CD8-positive, alpha-beta memory T cell (primary cell): ENCODE measurements around the gene SPSB2. TPM values are rescaled to one million over a fixed set of nuclear protein-coding genes. Genes with fewer than 3 reads are reported as not detected.

Source experiments
- CTCF ChIA-PET: fragments of 350-600 bp; sonication (Branson Sonifier 250); formaldehyde crosslinking; loops from one replicate; lab custom pipeline; 2021; ENCODE audit warnings: antibody characterized with exemption; lab: Charles Lee
- POLR2A ChIA-PET: fragments of 350-600 bp; sonication (Branson Sonifier 250); formaldehyde crosslinking; loops from one replicate; lab custom pipeline; 2021; ENCODE audit warnings: antibody characterized with exemption; lab: Charles Lee
- DNase-seq, 5 donors: peaks; one replicate each; pipeline versions ENCODE4 v3.0.0 to v3.0.0-alpha.2; 2020 to 2022; ENCODE audit warnings: mixed read lengths in 1 of 5
- H3K27ac ChIP-seq: one replicate; pipeline ENCODE4 v1.7.0; 2013; ENCODE audit warnings: low read depth, mild to moderate bottlenecking, low read length, moderate library complexity
- H3K27me3 ChIP-seq: 2 replicates; pipeline ENCODE4 v1.7.0; 2013; ENCODE audit warnings: low read length, mild to moderate bottlenecking; ENCODE audit not compliant: insufficient read depth, poor library complexity, severe bottlenecking
- H3K36me3 ChIP-seq: 2 replicates; pipeline ENCODE4 v1.7.0; 2013; ENCODE audit warnings: mild to moderate bottlenecking, low read length, moderate library complexity; ENCODE audit not compliant: insufficient read depth
- H3K4me1 ChIP-seq: 2 replicates; pipeline ENCODE4 v1.7.0; 2013; ENCODE audit warnings: mild to moderate bottlenecking, low read length, moderate library complexity; ENCODE audit not compliant: insufficient read depth
- H3K4me3 ChIP-seq: 2 replicates; pipeline ENCODE4 v1.7.0; 2013; ENCODE audit warnings: mild to moderate bottlenecking, low read length
- H3K9me3 ChIP-seq: 2 replicates; pipeline ENCODE4 v1.7.0; 2013; ENCODE audit warnings: mild to moderate bottlenecking, low read length
- H3K27ac Mint-ChIP-seq, 8 donors: one replicate each; pipeline ENCODE4 v1.8.0; 2020 to 2021; ENCODE audit warnings: mixed read lengths in 8 of 8, mild to moderate bottlenecking in 6 of 8, inconsistent platforms in 3 of 8, moderate library complexity in 3 of 8
- H3K27me3 Mint-ChIP-seq, 2 donors: one replicate each; pipeline ENCODE4 v1.8.0; 2020 to 2021; ENCODE audit warnings: mixed read lengths in 2 of 2, mild to moderate bottlenecking in 1 of 2, moderate library complexity in 1 of 2
- H3K36me3 Mint-ChIP-seq, 3 donors: one replicate each; pipeline ENCODE4 v1.8.0; 2020 to 2021; ENCODE audit warnings: mixed read lengths in 3 of 3, inconsistent platforms in 1 of 3, mild to moderate bottlenecking in 1 of 3
- H3K4me1 Mint-ChIP-seq, 3 donors: one replicate each; pipeline ENCODE4 v1.8.0; 2020 to 2021; ENCODE audit warnings: mixed read lengths in 3 of 3, inconsistent platforms in 1 of 3, mild to moderate bottlenecking in 1 of 3
- H3K4me3 Mint-ChIP-seq, 7 donors: one replicate each; pipeline ENCODE4 v1.8.0; 2020 to 2021; ENCODE audit warnings: mixed read lengths in 7 of 7, mild to moderate bottlenecking in 6 of 7, moderate library complexity in 4 of 7, inconsistent platforms in 2 of 7
- H3K9me3 Mint-ChIP-seq, 5 donors: one replicate each; pipeline ENCODE4 v1.8.0; 2020 to 2022; ENCODE audit warnings: mixed read lengths in 5 of 5, mild to moderate bottlenecking in 3 of 5, moderate library complexity in 2 of 5, inconsistent platforms in 1 of 5
- polyA plus RNA-seq: library from polyadenylated mRNA; unstranded; fragments of 300-500 nt; fragmentation: Illumina TruSeq; gene quantifications from one replicate; pipeline ENCODE4 v1.2.3, GENCODE V29; 2021
- total RNA-seq, 2 experiments: library from RNA; stranded (reverse); gene quantifications; one replicate each; pipeline ENCODE4 v1.2.3, GENCODE V29; 2021

The SPSB2 gene
- total and polyA plus RNA-seq, 3 experiments from 2014 or later = 7.7 to 11.4 (median 8.1) TPM

- Mint-ChIP-seq H3K4me3 (peak overlapping the region in 2 of 7 donors; percentile 27 to 29), H3K9me3 (no peaks in the 10 kb centered on the region), H3K4me1 (peaks cover 5 to 15% (median 5%) of the 10 kb centered on the region in 3 donors), H3K27me3 (no peaks in the 10 kb centered on the region), H3K36me3 (peaks cover 0 to 23% (median 1%) of the 10 kb centered on the region in 3 donors), H3K27ac (peak overlapping the region in 3 of 8 donors; percentile 5 to 72 (median 43))
- Histone ChIP-seq H3K4me1 (no peaks in the 10 kb centered on the region), H3K9me3 (no peaks in the 10 kb centered on the region), H3K27me3 (no peaks in the 10 kb centered on the region), H3K36me3 (no peaks in the 10 kb centered on the region), H3K27ac (no peak overlapping the region), H3K4me3 (no peak overlapping the region)
- CTCF ChIA-PET = interaction anchor here (1.3 to 12.8 kb wide), 2 partner anchors 14 to 44 kb away, joined by 3 to 91 read pairs; no protein-coding TSS in a partner anchor
- POLR2A ChIA-PET = no interaction called here
- no peak for DNase-seq
Observed at GRCh38 chr12:6847676-6848075, 25.4 kb downstream of the SPSB2 start.

GRCh38 chr12:6846316-6846869, 26.7 kb downstream of the SPSB2 start:
- H3K27ac ChIP-seq = no peak overlapping the region
- no peaks in the 10 kb centered on the region for H3K36me3 ChIP-seq
- no peak for DNase-seq
- Mint-ChIP-seq H3K36me3 (peaks cover 0 to 15% (median 1%) of the 10 kb centered on the region in 3 donors), H3K4me3 (no peak overlapping the region), H3K9me3 (no peaks in the 10 kb centered on the region), H3K27me3 (no peaks in the 10 kb centered on the region), H3K27ac (peak overlapping the region in 2 of 8 donors; percentile 33 to 37), H3K4me1 (peaks cover 3 to 12% (median 5%) of the 10 kb centered on the region in 3 donors)
- ChIA-PET POLR2A (no interaction called here), CTCF (interaction anchor here (1.2 to 12.8 kb wide), 2 partner anchors 13 to 23 kb away, joined by 3 to 91 read pairs; no protein-coding TSS in a partner anchor)
- no peaks in the 10 kb centered on the region for H3K4me1 ChIP-seq
- H3K9me3 ChIP-seq = no peaks in the 10 kb centered on the region
- no peaks in the 10 kb centered on the region for H3K27me3 ChIP-seq
- H3K4me3 ChIP-seq = no peak overlapping the region

DNA sequence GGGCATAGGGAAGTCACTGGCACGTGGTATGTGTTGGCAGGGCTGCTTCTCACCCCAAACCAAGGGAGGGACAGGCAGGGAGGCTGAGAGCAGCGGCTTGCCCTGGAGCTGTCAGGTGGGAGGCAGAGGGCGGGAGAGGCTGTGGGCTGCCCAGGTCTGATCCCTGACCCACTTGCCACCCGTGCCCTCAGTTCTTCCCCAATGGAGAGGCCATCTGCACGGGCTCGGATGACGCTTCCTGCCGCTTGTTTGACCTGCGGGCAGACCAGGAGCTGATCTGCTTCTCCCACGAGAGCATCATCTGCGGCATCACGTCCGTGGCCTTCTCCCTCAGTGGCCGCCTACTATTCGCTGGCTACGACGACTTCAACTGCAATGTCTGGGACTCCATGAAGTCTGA, 27.7 kb downstream of the SPSB2 start:
- POLR2A ChIA-PET = no interaction called here

DNA sequence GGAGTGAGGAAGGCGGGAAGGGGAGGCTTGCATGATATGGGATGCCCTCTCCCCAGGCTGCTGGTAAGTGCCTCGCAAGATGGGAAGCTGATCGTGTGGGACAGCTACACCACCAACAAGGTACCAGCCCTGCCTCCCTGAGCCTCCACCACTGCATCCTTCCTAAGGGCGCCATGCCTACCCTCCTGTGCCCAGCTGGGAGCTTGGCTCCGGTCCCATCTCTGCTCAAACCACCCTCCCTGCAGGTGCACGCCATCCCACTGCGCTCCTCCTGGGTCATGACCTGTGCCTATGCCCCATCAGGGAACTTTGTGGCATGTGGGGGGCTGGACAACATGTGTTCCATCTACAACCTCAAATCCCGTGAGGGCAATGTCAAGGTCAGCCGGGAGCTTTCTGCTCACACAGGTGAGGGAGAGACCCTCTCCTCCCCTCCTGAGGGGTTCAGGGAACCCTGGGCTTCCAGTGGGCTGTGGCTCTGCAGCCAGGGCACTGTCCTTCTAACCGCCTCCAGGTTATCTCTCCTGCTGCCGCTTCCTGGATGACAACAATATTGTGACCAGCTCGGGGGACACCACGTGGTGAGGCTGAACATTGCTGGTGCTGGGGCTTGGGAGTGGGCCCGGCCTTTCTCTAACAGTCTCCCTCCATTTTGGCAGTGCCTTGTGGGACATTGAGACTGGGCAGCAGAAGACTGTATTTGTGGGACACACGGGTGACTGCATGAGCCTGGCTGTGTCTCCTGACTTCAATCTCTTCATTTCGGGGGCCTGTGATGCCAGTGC, 29.8 kb downstream of the SPSB2 start:
- Mint-ChIP-seq H3K27ac (peak overlapping the region in 2 of 8 donors; percentile 22 to 34), H3K9me3 (no peaks in the 10 kb centered on the region)
- POLR2A ChIA-PET = no interaction called here

More for the DNA sequence above, 27.7 kb downstream of the SPSB2 start:
- H3K4me1 Mint-ChIP-seq = peaks cover 0 to 5% (median 0%) of the 10 kb centered on the region in 3 donors
- H3K4me3 ChIP-seq = no peak overlapping the region
- no peaks in the 10 kb centered on the region for H3K9me3 Mint-ChIP-seq
- no peak overlapping the region for H3K27ac Mint-ChIP-seq
- no peaks in the 10 kb centered on the region for H3K9me3 ChIP-seq
- no peak overlapping the region for H3K27ac ChIP-seq
- CTCF ChIA-PET = interaction anchor here (12.8 kb wide), 1 partner anchor 12 kb away, joined by 91 read pairs; no protein-coding TSS in a partner anchor
- H3K4me1 ChIP-seq = no peaks in the 10 kb centered on the region
- H3K27me3 ChIP-seq = no peaks in the 10 kb centered on the region
- H3K36me3 ChIP-seq = no peaks in the 10 kb centered on the region
- no peaks in the 10 kb centered on the region for H3K27me3 Mint-ChIP-seq
- peaks cover 0 to 13% (median 1%) of the 10 kb centered on the region in 3 donors for H3K36me3 Mint-ChIP-seq
- DNase-seq = no peak
- H3K4me3 Mint-ChIP-seq = no peak overlapping the region

GRCh38 chr12:6842075-6842474, 31.0 kb downstream of the SPSB2 start:
- CTCF ChIA-PET = interaction anchor here (0.8 to 1.3 kb wide), 3 partner anchors 13 to 30 kb away, joined by 3 read pairs; no protein-coding TSS in a partner anchor
- H3K27me3 ChIP-seq = no peaks in the 10 kb centered on the region
- Mint-ChIP-seq H3K9me3 (no peaks in the 10 kb centered on the region), H3K27me3 (no peaks in the 10 kb centered on the region), H3K4me3 (no peak overlapping the region), H3K4me1 (no peaks in the 10 kb centered on the region), H3K36me3 (peaks cover 0 to 18% (median 1%) of the 10 kb centered on the region in 3 donors), H3K27ac (no peak overlapping the region)
- H3K4me1 ChIP-seq = no peaks in the 10 kb centered on the region
- no peak overlapping the region for H3K27ac ChIP-seq
- POLR2A ChIA-PET = no interaction called here
- no peaks in the 10 kb centered on the region for H3K36me3 ChIP-seq
- H3K9me3 ChIP-seq = no peaks in the 10 kb centered on the region
- DNase-seq = no peak
- H3K4me3 ChIP-seq = no peak overlapping the region

More for the DNA sequence above, 29.8 kb downstream of the SPSB2 start:
- Histone ChIP-seq H3K36me3 (no peaks in the 10 kb centered on the region), H3K4me1 (no peaks in the 10 kb centered on the region), H3K27me3 (no peaks in the 10 kb centered on the region), H3K9me3 (no peaks in the 10 kb centered on the region), H3K4me3 (no peak overlapping the region), H3K27ac (no peak overlapping the region)
- Mint-ChIP-seq H3K4me3 (no peak overlapping the region), H3K4me1 (no peaks in the 10 kb centered on the region), H3K27me3 (no peaks in the 10 kb centered on the region), H3K36me3 (peaks cover 0 to 17% (median 1%) of the 10 kb centered on the region in 3 donors)
- CTCF ChIA-PET = interaction anchor here (1.3 to 12.8 kb wide), 2 partner anchors 10 to 23 kb away, joined by 3 to 91 read pairs; no protein-coding TSS in a partner anchor
- DNase-seq = no peak

- no peaks in the 10 kb centered on the region for H3K4me1 Mint-ChIP-seq
- no peaks in the 10 kb centered on the region for H3K27me3 ChIP-seq
- H3K9me3 ChIP-seq = no peaks in the 10 kb centered on the region
- no peak within 1 kb of the TSS for H3K27ac Mint-ChIP-seq
- no peaks in the 10 kb centered on the region for H3K27me3 Mint-ChIP-seq
- ChIA-PET POLR2A (no interaction called here), CTCF (interaction anchor here (1.2 to 1.9 kb wide), 2 partner anchors 14 to 32 kb away, joined by 3 to 5 read pairs; no protein-coding TSS in a partner anchor)
- no peaks in the 10 kb centered on the region for H3K9me3 Mint-ChIP-seq
- no peak within 1 kb of the TSS for H3K27ac ChIP-seq
- H3K4me1 ChIP-seq = peaks cover 4% of the 10 kb centered on the region
- H3K4me3 Mint-ChIP-seq = no peak within 1 kb of the TSS
- H3K36me3 ChIP-seq = no peaks in the 10 kb centered on the region
- H3K36me3 Mint-ChIP-seq = peaks cover 0 to 12% (median 1%) of the 10 kb centered on the region in 3 donors
- H3K4me3 ChIP-seq = no peak within 1 kb of the TSS
- DNase-seq = no peak
Observed at GRCh38 chr12:6840761-6841515, 32.2 kb downstream of the SPSB2 start, which contains the start of gene GNB3. GNB3 (plus strand) TSS chr12:6840925; CDS start chr12:6841288, 363 bp downstream.

DNA sequence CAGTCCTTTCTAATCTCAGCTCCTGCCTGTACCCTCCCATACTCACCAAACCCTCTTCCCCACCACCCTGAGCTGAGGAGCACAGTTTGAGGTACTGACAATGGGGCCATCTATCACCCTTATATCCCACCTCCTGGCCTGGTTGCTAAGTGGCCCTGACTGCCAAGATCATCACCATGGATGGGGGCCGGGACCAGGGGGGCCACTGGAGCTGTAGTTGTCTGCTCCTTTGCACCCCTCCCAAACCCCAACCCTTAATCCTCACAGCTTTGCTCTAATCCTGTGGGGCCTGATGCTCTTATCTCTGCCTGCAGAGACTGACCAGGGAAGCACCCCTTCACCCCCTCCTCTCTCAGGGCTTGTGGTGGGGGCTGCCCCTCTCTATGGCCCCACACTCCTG, 32.8 kb downstream of the SPSB2 start:
- Mint-ChIP-seq H3K9me3 (no peaks in the 10 kb centered on the region), H3K4me3 (no peak overlapping the region), H3K36me3 (peaks cover 0 to 12% (median 1%) of the 10 kb centered on the region in 3 donors), H3K27me3 (no peaks in the 10 kb centered on the region), H3K4me1 (peaks cover 0 to 4% (median 3%) of the 10 kb centered on the region in 3 donors), H3K27ac (no peak overlapping the region)
- H3K4me3 ChIP-seq = no peak overlapping the region
- no peak overlapping the region for H3K27ac ChIP-seq
- no peaks in the 10 kb centered on the region for H3K36me3 ChIP-seq
- no peak for DNase-seq
- CTCF ChIA-PET = interaction anchor here (1.9 kb wide), 1 partner anchor 14 kb away, joined by 5 read pairs; no protein-coding TSS in a partner anchor
- H3K9me3 ChIP-seq = no peaks in the 10 kb centered on the region
- H3K27me3 ChIP-seq = no peaks in the 10 kb centered on the region
- POLR2A ChIA-PET = no interaction called here
- peaks cover 6% of the 10 kb centered on the region for H3K4me1 ChIP-seq
